ENCODE results near the gene INSYN2A. TPM values are rescaled to one million over a fixed set of nuclear protein-coding genes. Genes with fewer than 3 reads are reported as not detected.

Gene INSYN2A
- total and polyA plus RNA-seq, 10 donors, result 0.09 to 3.0 (median 0.21) TPM; not detected in 1

DNA sequence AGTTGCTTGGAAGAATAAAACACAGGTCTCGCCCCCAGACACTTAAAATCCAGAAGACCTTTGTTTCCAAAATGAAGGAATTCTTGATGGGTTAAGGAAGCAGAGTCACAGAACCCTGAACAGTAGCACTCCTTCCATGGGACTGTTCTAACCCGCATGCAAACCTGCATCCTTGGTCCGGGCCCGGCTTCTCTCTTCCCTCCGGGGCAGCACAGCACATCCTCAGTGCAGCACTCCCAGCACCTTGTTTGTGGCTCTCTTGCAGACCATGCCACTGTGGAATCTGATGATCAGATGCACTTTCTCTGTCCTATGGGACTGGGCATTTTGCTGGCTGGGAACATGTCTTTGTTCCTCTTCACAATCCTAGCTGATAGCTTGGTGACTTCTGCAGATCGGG is 33.5 kb downstream of the INSYN2A start:
- Histone ChIP-seq H3K4me3 (no peak overlapping the region), H3K27ac (no peak overlapping the region), H3K36me3 (no peaks in the 10 kb centered on the region), H3K4me1 (no peaks in the 10 kb centered on the region), H3K9me3 (no peaks in the 10 kb centered on the region), H3K27me3 (replicated peaks in 1 of 7) (no peaks in the 10 kb centered on the region)
- intact Hi-C loops (cut with DNase I; ENCODE audit: low total_unique reads), result no loop called here
- 89 to 97% (median 94%) methylated on average over 6 of the region's 6 CpGs for WGBS, 5 donors
- no peak for DNase-seq
- TF ChIP-seq POLR2AphosphoS5 (IDR thresholded peaks at IDR 0.05), result no peak
- TF ChIP-seq POLR2A (IDR thresholded peaks at IDR 0.05), result no peak
- TF ChIP-seq, protein P1, sequence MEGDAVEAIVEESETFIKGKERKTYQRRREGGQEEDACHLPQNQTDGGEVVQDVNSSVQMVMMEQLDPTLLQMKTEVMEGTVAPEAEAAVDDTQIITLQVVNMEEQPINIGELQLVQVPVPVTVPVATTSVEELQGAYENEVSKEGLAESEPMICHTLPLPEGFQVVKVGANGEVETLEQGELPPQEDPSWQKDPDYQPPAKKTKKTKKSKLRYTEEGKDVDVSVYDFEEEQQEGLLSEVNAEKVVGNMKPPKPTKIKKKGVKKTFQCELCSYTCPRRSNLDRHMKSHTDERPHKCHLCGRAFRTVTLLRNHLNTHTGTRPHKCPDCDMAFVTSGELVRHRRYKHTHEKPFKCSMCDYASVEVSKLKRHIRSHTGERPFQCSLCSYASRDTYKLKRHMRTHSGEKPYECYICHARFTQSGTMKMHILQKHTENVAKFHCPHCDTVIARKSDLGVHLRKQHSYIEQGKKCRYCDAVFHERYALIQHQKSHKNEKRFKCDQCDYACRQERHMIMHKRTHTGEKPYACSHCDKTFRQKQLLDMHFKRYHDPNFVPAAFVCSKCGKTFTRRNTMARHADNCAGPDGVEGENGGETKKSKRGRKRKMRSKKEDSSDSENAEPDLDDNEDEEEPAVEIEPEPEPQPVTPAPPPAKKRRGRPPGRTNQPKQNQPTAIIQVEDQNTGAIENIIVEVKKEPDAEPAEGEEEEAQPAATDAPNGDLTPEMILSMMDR (IDR thresholded peaks at IDR 0.05 in 8 of 11, conservative IDR thresholded peaks at IDR 0.05 in 3 of 11), result no peak

DNA sequence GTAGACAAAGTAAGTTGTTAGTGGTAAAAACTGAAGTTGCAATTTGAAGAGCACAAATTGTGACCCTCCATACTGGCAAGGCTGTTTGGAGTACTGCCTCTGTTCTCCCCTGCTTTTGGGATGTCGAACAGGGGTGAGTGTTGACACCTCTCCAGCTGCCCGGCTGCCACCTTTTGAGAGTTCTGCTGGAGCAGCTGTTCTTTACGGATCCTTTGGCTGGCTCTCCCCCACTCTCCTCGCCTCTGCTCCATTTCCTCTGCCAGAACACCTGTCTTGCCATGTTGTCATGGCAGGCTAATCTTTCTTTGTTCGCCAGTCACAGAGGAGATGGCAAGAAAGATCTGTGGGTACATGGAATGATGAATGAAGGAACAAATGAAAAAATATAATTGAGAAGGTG is 34.9 kb downstream of the INSYN2A start:
- WGBS, 5 donors, result 78 to 90% (median 86%) methylated on average over 4 to 5 of the region's 5 CpGs
- intact Hi-C loops (cut with DNase I; ENCODE audit: low total_unique reads), result no loop called here
- TF ChIP-seq, protein P1 (IDR thresholded peaks at IDR 0.05 in 8 of 11, conservative IDR thresholded peaks at IDR 0.05 in 3 of 11), result no peak
- no peak for TF ChIP-seq POLR2AphosphoS5 (IDR thresholded peaks at IDR 0.05)
- no peak for TF ChIP-seq POLR2A (IDR thresholded peaks at IDR 0.05)
- no peak for DNase-seq
- H3K4me3 ChIP-seq, result no peak overlapping the region
- H3K27ac ChIP-seq, result no peak overlapping the region
- H3K36me3 ChIP-seq, result no peaks in the 10 kb centered on the region
- H3K27me3 ChIP-seq (replicated peaks in 1 of 7), result no peaks in the 10 kb centered on the region
- H3K4me1 ChIP-seq, result no peaks in the 10 kb centered on the region
- H3K9me3 ChIP-seq, result no peaks in the 10 kb centered on the region

DNA sequence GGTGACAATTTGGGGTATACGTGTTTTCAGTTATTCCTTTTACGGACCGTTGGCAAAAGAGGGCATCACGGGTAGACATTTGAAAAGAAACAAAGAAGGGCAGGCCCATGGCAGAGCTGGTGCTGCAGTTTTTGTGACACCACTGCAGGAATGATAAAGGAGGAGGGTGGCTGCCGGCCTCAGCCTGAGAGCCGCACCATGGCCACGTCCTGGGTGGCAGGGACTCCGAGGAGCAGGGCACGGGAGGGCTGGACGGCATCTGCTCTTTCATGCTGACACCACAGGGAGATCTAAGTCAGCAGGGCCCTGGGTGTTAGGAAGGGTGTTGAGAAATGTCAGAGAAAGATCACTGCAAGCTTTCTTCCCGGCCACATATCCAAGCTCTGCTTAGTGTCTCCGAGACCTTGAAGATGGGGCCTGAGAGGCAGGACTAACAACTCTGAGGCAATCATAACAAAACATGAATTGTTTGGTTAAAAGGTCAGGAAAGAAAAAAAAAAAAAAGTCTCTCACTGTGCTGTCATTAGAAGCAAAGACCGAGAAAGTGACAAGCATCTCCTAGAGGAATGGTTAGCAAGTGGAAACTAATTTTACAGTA is 36.6 kb downstream of the INSYN2A start:
- intact Hi-C loops (cut with DNase I; ENCODE audit: low total_unique reads), result no loop called here
- no peak for DNase-seq
- WGBS, 5 donors, result 89 to 92% (median 90%) methylated on average over 13 of the region's 13 CpGs

DNA sequence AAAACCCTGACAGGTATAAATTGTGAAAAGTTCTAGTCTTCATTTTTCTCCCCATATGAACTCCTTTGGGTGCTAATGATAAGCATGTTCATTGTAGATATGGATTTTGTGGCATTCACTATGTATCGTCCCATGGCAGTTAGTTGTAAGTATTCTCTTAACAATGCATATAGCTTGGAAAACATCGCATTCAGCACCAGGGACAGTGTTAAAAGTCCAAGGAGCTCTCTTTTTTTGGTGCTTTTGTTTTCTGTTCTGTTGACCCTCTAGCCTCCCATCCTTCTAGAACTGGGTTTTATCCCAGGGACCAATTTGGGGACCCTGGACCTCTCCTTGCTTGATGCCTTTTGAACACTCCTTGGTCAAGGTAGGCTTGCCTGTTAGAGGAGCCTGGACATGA is 37.7 kb downstream of the INSYN2A start:
- Histone ChIP-seq H3K4me1 (no peaks in the 10 kb centered on the region), H3K9me3 (no peaks in the 10 kb centered on the region), H3K27ac (no peak overlapping the region), H3K27me3 (replicated peaks in 1 of 7) (no peaks in the 10 kb centered on the region), H3K36me3 (no peaks in the 10 kb centered on the region), H3K4me3 (no peak overlapping the region)
- intact Hi-C loops (cut with DNase I; ENCODE audit: low total_unique reads), result no loop called here
- WGBS, 5 donors, result 94 to 96% (median 95%) methylated on average over 2 of the region's 2 CpGs
- no peak for TF ChIP-seq POLR2AphosphoS5 (IDR thresholded peaks at IDR 0.05)
- TF ChIP-seq POLR2A (IDR thresholded peaks at IDR 0.05), result no peak
- TF ChIP-seq, protein P1 (IDR thresholded peaks at IDR 0.05 in 8 of 11, conservative IDR thresholded peaks at IDR 0.05 in 3 of 11), result no peak
- no peak for DNase-seq

More for the DNA sequence above, 36.6 kb downstream of the INSYN2A start:
- Histone ChIP-seq H3K27me3 (replicated peaks in 1 of 7) (no peaks in the 10 kb centered on the region), H3K36me3 (no peaks in the 10 kb centered on the region), H3K4me3 (no peak overlapping the region), H3K27ac (no peak overlapping the region), H3K9me3 (no peaks in the 10 kb centered on the region), H3K4me1 (no peaks in the 10 kb centered on the region)
- no peak for TF ChIP-seq POLR2A (IDR thresholded peaks at IDR 0.05)
- no peak for TF ChIP-seq POLR2AphosphoS5 (IDR thresholded peaks at IDR 0.05)
- TF ChIP-seq, protein P1 (IDR thresholded peaks at IDR 0.05 in 8 of 11, conservative IDR thresholded peaks at IDR 0.05 in 3 of 11), result no peak
